ENCODE data around the gene SLC25A38.

- TF ChIP-seq CTCF (conservative IDR thresholded peaks at IDR 0.05; ENCODE audit: low read depth, low read length) (no peak), EZH2 (IDR thresholded peaks at IDR 0.05; ENCODE audit: low read length, unreplicated experiment) (no peak), EZH2phosphoT487 (IDR thresholded peaks at IDR 0.05; ENCODE audit: borderline replicate concordance, low read length) (no peak)
Observed at GRCh38 chr3:39427506-39427905, 44.3 kb downstream of the SLC25A38 start.

Data from PC-3 (cell line).